Measurements from ENCODE around the gene ATP6V1G3. TPM values are rescaled to one million over a fixed set of nuclear protein-coding genes. Genes with fewer than 3 reads are reported as not detected.
A peak's percentile ranks its signal among the peaks of the same experiment; 100 is the strongest.

ATP6V1G3 gene
- total and polyA plus RNA-seq, 9 of the 15 experiments (the other 6 are each of a cell fraction or from before 2014, with no cell fraction given) = 0.32 TPM; not detected in 8

GRCh38 chr1:198519639-198520501, 20.6 kb downstream of the ATP6V1G3 start (continued):
- TF ChIP-seq MGA (IDR thresholded peaks at IDR 0.05) = peak; percentile 57
- TF ChIP-seq SUPT5H (IDR thresholded peaks at IDR 0.05) = no peak

All from K562 (cell line).